ENCODE data around the gene PCP2. TPM values are rescaled to one million over a fixed set of nuclear protein-coding genes. Genes with fewer than 3 reads are reported as not detected.

PCP2 gene
- total RNA-seq, 4 donors from 2014 or later, result not detected

- TF ChIP-seq POLR2A (IDR thresholded peaks at IDR 0.05) (no peak), CTCF (IDR thresholded peaks at IDR 0.05) (no peak)
- H3K27ac ChIP-seq, result no peak overlapping the region
- intact Hi-C loops (cut with DNase I; ENCODE audit: low total_unique reads), result no loop called here
- DNase-seq, result peak in 1 of 2 donors; percentile 21
- H3K4me3 ChIP-seq, result no peak overlapping the region
- no peaks in the 10 kb centered on the region for H3K27me3 ChIP-seq
- no peaks in the 10 kb centered on the region for H3K4me1 ChIP-seq
- H3K36me3 ChIP-seq, result no peaks in the 10 kb centered on the region
- no peaks in the 10 kb centered on the region for H3K9me3 ChIP-seq
Observed at GRCh38 chr19:7674010-7675005, 40.8 kb upstream of the PCP2 start.

- H3K27me3 ChIP-seq, result no peaks in the 10 kb centered on the region
- no peaks in the 10 kb centered on the region for H3K9me3 ChIP-seq
- no peak overlapping the region for H3K27ac ChIP-seq
- no peaks in the 10 kb centered on the region for H3K4me1 ChIP-seq
- DNase-seq, result no peak
- no peaks in the 10 kb centered on the region for H3K36me3 ChIP-seq
- TF ChIP-seq CTCF (IDR thresholded peaks at IDR 0.05), result no peak
- TF ChIP-seq POLR2A (IDR thresholded peaks at IDR 0.05), result no peak
- intact Hi-C loops (cut with DNase I; ENCODE audit: low total_unique reads), result no loop called here
- H3K4me3 ChIP-seq, result no peak overlapping the region
Observed at GRCh38 chr19:7672522-7672921, 39.0 kb upstream of the PCP2 start.

GRCh38 chr19:7670790-7671189 is 37.3 kb upstream of the PCP2 start:
- H3K4me3 ChIP-seq, result no peak overlapping the region
- no peaks in the 10 kb centered on the region for H3K27me3 ChIP-seq
- no peak overlapping the region for H3K27ac ChIP-seq
- intact Hi-C loops (cut with DNase I; ENCODE audit: low total_unique reads), result no loop called here
- no peaks in the 10 kb centered on the region for H3K4me1 ChIP-seq
- H3K36me3 ChIP-seq, result no peaks in the 10 kb centered on the region
- H3K9me3 ChIP-seq, result no peaks in the 10 kb centered on the region
- no peak for DNase-seq
- TF ChIP-seq CTCF (IDR thresholded peaks at IDR 0.05) (no peak), POLR2A (IDR thresholded peaks at IDR 0.05) (no peak)

GRCh38 chr19:7670150-7670783 is 36.7 kb upstream of the PCP2 start:
- H3K36me3 ChIP-seq, result no peaks in the 10 kb centered on the region
- H3K4me1 ChIP-seq, result no peaks in the 10 kb centered on the region
- H3K9me3 ChIP-seq, result no peaks in the 10 kb centered on the region
- TF ChIP-seq CTCF (IDR thresholded peaks at IDR 0.05), result no peak
- TF ChIP-seq POLR2A (IDR thresholded peaks at IDR 0.05), result no peak
- H3K4me3 ChIP-seq, result no peak overlapping the region
- DNase-seq, result no peak
- intact Hi-C loops (cut with DNase I; ENCODE audit: low total_unique reads), result no loop called here
- no peaks in the 10 kb centered on the region for H3K27me3 ChIP-seq
- no peak overlapping the region for H3K27ac ChIP-seq

- Histone ChIP-seq H3K27me3 (no peaks in the 10 kb centered on the region), H3K4me3 (no peak overlapping the region), H3K9me3 (no peaks in the 10 kb centered on the region), H3K36me3 (no peaks in the 10 kb centered on the region), H3K4me1 (no peaks in the 10 kb centered on the region), H3K27ac (no peak overlapping the region)
- TF ChIP-seq POLR2A (IDR thresholded peaks at IDR 0.05) (no peak), CTCF (IDR thresholded peaks at IDR 0.05) (no peak)
- intact Hi-C loops (cut with DNase I; ENCODE audit: low total_unique reads), result no loop called here
- DNase-seq, result no peak
Observed at GRCh38 chr19:7669641-7670040, 36.1 kb upstream of the PCP2 start.

Measured in uterus (tissue), 4 donors.